H1 (cell line): ENCODE results near the gene NELFA. TPM values are rescaled to one million over a fixed set of nuclear protein-coding genes. Genes with fewer than 3 reads are reported as not detected.

Source experiments
- BCL11A ChIP-seq, 2 experiments: IDR thresholded peaks; one replicate each; pipeline ENCODE4 v1.6.1; 2011; ENCODE audit warnings: low read depth in 2 of 2, low read length in 2 of 2, mild to moderate bottlenecking in 2 of 2
- BRCA1 ChIP-seq: IDR thresholded peaks from 2 replicates; pipeline ENCODE4 v1.6.1; 2012; ENCODE audit warnings: low read depth, low read length, improper control_type of control experiment
- GTF2F1 ChIP-seq: IDR thresholded peaks from 2 replicates; pipeline ENCODE4 v1.6.1; 2012; ENCODE audit warnings: low read depth, low read length, improper control_type of control experiment, borderline replicate concordance
- POLR2AphosphoS5 ChIP-seq: IDR thresholded peaks from 2 replicates; pipeline ENCODE4 v1.6.1; 2011; ENCODE audit warnings: low read depth, low read length
- POU5F1 ChIP-seq: IDR thresholded peaks from 2 replicates; pipeline ENCODE4 v1.6.1; 2011; ENCODE audit warnings: low read depth, mild to moderate bottlenecking, low read length, moderate library complexity
- SUZ12 ChIP-seq: fragments of 200-600 bp; sonication (generic); IDR thresholded peaks from 2 replicates; pipeline ENCODE4 v1.6.1; 2012; ENCODE audit warnings: mild to moderate bottlenecking, inconsistent platforms, low read length, moderate library complexity, mixed read lengths
- TAF7 ChIP-seq: optimal IDR thresholded peaks from 2 replicates; pipeline ENCODE3; 2011; ENCODE audit warnings: low read depth, mild to moderate bottlenecking, inconsistent platforms, low read length, moderate library complexity, borderline replicate concordance
- TEAD4 ChIP-seq: IDR thresholded peaks from 2 replicates; pipeline ENCODE4 v1.6.1; 2012; ENCODE audit warnings: low read depth, low read length, inconsistent platforms, mixed read lengths
- polyA plus RNA-seq, 7 experiments: library from polyadenylated mRNA; depleted of rRNA in 3 of 7; stranded (reverse) in 5 of 7; unstranded in 2 of 7; fragments of >200 nt in 5 of 7; fragments of 200-250 nt in 2 of 7; gene quantifications; 1 replicate in 5 of 7; 2 replicates in 1 of 7; 4 replicates in 1 of 7; pipeline versions ENCODE4 v1.2.1 to v1.2.3, GENCODE V29; 2011 to 2013; ENCODE audit warnings: missing spikeins in 2 of 7, mixed read lengths in 2 of 7
- total RNA-seq: library from RNA; stranded (reverse); fragmentation: NEBNext Ultra II Directional; extraction: Animal tissue kit (Norgen Biotek cat#: 25700); gene quantifications from 2 replicates; pipeline ENCODE4 v1.2.1, GENCODE V29; 2021
- TF ChIP-seq, protein P1 (sequence below): fragments of 300-600 bp; sonication (generic); IDR thresholded peaks from 2 replicates; pipeline ENCODE4 v1.7.1; 2012; ENCODE audit warnings: low read length, moderate library complexity, mild to moderate bottlenecking, inconsistent platforms; ENCODE audit not compliant: insufficient replicate concordance
- TF ChIP-seq, protein P2 (sequence below), 3 experiments: IDR thresholded peaks; 1 replicate in 2 of 3; 2 replicates in 1 of 3; pipeline versions ENCODE4 v1.5.1 to v1.6.1; 2011; ENCODE audit warnings: low read length in 3 of 3, mild to moderate bottlenecking in 3 of 3, inconsistent platforms in 2 of 3, low read depth in 1 of 3, moderate library complexity in 1 of 3; ENCODE audit not compliant: insufficient read depth in 1 of 3; ENCODE audit errors: control extremely low read depth in 1 of 3

The NELFA gene
- total and polyA plus RNA-seq, 2 of the 8 experiments (the other 6 are each of a cell fraction or from before 2014, with no cell fraction given): 41.8 to 57.5 TPM

DNA sequence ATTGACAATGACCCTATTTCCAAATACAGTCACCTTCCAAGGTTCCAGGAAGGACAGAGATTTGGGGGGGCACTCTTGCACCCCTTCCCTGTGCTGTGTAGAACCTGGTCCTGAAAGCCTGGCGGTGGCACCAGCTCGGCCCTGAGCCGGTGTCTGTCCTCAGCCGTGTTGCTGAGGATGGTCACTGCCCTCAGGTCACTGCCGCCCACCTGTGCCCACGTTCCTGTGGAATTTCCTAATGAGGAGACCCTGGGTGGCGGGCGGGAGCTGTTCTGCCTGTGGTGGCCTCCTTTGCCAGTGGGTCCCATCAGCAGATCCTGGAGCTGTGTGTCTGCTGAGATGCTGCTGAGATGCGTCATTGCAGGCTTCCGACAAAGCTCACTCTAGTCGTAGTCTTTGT, 32.9 kb downstream of the NELFA start (continued):
- TF ChIP-seq, protein P1, sequence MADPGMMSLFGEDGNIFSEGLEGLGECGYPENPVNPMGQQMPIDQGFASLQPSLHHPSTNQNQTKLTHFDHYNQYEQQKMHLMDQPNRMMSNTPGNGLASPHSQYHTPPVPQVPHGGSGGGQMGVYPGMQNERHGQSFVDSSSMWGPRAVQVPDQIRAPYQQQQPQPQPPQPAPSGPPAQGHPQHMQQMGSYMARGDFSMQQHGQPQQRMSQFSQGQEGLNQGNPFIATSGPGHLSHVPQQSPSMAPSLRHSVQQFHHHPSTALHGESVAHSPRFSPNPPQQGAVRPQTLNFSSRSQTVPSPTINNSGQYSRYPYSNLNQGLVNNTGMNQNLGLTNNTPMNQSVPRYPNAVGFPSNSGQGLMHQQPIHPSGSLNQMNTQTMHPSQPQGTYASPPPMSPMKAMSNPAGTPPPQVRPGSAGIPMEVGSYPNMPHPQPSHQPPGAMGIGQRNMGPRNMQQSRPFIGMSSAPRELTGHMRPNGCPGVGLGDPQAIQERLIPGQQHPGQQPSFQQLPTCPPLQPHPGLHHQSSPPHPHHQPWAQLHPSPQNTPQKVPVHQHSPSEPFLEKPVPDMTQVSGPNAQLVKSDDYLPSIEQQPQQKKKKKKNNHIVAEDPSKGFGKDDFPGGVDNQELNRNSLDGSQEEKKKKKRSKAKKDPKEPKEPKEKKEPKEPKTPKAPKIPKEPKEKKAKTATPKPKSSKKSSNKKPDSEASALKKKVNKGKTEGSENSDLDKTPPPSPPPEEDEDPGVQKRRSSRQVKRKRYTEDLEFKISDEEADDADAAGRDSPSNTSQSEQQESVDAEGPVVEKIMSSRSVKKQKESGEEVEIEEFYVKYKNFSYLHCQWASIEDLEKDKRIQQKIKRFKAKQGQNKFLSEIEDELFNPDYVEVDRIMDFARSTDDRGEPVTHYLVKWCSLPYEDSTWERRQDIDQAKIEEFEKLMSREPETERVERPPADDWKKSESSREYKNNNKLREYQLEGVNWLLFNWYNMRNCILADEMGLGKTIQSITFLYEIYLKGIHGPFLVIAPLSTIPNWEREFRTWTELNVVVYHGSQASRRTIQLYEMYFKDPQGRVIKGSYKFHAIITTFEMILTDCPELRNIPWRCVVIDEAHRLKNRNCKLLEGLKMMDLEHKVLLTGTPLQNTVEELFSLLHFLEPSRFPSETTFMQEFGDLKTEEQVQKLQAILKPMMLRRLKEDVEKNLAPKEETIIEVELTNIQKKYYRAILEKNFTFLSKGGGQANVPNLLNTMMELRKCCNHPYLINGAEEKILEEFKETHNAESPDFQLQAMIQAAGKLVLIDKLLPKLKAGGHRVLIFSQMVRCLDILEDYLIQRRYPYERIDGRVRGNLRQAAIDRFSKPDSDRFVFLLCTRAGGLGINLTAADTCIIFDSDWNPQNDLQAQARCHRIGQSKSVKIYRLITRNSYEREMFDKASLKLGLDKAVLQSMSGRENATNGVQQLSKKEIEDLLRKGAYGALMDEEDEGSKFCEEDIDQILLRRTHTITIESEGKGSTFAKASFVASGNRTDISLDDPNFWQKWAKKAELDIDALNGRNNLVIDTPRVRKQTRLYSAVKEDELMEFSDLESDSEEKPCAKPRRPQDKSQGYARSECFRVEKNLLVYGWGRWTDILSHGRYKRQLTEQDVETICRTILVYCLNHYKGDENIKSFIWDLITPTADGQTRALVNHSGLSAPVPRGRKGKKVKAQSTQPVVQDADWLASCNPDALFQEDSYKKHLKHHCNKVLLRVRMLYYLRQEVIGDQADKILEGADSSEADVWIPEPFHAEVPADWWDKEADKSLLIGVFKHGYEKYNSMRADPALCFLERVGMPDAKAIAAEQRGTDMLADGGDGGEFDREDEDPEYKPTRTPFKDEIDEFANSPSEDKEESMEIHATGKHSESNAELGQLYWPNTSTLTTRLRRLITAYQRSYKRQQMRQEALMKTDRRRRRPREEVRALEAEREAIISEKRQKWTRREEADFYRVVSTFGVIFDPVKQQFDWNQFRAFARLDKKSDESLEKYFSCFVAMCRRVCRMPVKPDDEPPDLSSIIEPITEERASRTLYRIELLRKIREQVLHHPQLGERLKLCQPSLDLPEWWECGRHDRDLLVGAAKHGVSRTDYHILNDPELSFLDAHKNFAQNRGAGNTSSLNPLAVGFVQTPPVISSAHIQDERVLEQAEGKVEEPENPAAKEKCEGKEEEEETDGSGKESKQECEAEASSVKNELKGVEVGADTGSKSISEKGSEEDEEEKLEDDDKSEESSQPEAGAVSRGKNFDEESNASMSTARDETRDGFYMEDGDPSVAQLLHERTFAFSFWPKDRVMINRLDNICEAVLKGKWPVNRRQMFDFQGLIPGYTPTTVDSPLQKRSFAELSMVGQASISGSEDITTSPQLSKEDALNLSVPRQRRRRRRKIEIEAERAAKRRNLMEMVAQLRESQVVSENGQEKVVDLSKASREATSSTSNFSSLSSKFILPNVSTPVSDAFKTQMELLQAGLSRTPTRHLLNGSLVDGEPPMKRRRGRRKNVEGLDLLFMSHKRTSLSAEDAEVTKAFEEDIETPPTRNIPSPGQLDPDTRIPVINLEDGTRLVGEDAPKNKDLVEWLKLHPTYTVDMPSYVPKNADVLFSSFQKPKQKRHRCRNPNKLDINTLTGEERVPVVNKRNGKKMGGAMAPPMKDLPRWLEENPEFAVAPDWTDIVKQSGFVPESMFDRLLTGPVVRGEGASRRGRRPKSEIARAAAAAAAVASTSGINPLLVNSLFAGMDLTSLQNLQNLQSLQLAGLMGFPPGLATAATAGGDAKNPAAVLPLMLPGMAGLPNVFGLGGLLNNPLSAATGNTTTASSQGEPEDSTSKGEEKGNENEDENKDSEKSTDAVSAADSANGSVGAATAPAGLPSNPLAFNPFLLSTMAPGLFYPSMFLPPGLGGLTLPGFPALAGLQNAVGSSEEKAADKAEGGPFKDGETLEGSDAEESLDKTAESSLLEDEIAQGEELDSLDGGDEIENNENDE: no peak
- TF ChIP-seq GTF2F1 (no peak), TAF7 (no peak), POLR2AphosphoS5 (no peak), BRCA1 (no peak), SUZ12 (no peak), POU5F1 (no peak), BCL11A (IDR thresholded peaks at IDR 0.05; ENCODE audit: low read depth in 2 of 2, low read length in 2 of 2) (no peak), TEAD4 (no peak)
- TF ChIP-seq, protein P2, sequence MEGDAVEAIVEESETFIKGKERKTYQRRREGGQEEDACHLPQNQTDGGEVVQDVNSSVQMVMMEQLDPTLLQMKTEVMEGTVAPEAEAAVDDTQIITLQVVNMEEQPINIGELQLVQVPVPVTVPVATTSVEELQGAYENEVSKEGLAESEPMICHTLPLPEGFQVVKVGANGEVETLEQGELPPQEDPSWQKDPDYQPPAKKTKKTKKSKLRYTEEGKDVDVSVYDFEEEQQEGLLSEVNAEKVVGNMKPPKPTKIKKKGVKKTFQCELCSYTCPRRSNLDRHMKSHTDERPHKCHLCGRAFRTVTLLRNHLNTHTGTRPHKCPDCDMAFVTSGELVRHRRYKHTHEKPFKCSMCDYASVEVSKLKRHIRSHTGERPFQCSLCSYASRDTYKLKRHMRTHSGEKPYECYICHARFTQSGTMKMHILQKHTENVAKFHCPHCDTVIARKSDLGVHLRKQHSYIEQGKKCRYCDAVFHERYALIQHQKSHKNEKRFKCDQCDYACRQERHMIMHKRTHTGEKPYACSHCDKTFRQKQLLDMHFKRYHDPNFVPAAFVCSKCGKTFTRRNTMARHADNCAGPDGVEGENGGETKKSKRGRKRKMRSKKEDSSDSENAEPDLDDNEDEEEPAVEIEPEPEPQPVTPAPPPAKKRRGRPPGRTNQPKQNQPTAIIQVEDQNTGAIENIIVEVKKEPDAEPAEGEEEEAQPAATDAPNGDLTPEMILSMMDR (IDR thresholded peaks at IDR 0.05; ENCODE audit: control extremely low read depth in 1 of 3, insufficient read depth in 1 of 3, low read depth in 1 of 3, low read length in 3 of 3): no peak
